Neural progenitor cell (in vitro differentiated cells): ENCODE data around the gene SP100. TPM values are rescaled to one million over a fixed set of nuclear protein-coding genes. Genes with fewer than 3 reads are reported as not detected.
"Not testable (repeated sequence)": the region's sequence is repeated elsewhere in the genome, so short reads cannot be mapped to it uniquely, and the experiment has no call there.

ENCODE experiments used
- DNase-seq: peaks from one replicate; pipeline ENCODE4 v3.0.0-alpha.2; 2016; ENCODE audit warnings: low spot score
- H2AFZ ChIP-seq: fragments of 200-600 bp; sonication (generic); replicated peaks from 2 replicates; pipeline ENCODE4 v1.6.1; 2016; ENCODE audit warnings: antibody characterized with exemption
- H3F3A ChIP-seq: fragments of 200-600 bp; sonication (generic); 2 replicates; pipeline ENCODE4 v1.6.1; 2016; ENCODE audit warnings: antibody characterized with exemption, low read depth
- H3K27ac ChIP-seq: fragments of 200-600 bp; sonication (generic); 2 replicates; pipeline ENCODE4 v1.5.1; 2016; ENCODE audit warnings: mild to moderate bottlenecking
- H3K27me3 ChIP-seq: fragments of 200-600 bp; sonication (generic); 2 replicates; pipeline ENCODE4 v1.6.1; 2016; ENCODE audit warnings: mild to moderate bottlenecking, moderate library complexity
- H3K36me3 ChIP-seq: fragments of 200-600 bp; sonication (generic); 2 replicates; pipeline ENCODE4 v1.5.1; 2016
- H3K4me1 ChIP-seq: fragments of 200-600 bp; sonication (generic); 2 replicates; pipeline ENCODE4 v1.6.1; 2016; ENCODE audit warnings: mixed run types
- H3K4me2 ChIP-seq: fragments of 200-600 bp; sonication (generic); 2 replicates; pipeline ENCODE4 v1.6.1; 2016
- H3K4me3 ChIP-seq: fragments of 200-600 bp; sonication (generic); 2 replicates; pipeline ENCODE4 v1.5.1; 2016
- H3K79me2 ChIP-seq: fragments of 200-600 bp; sonication (generic); 2 replicates; pipeline ENCODE4 v1.6.1; 2016; ENCODE audit warnings: low read depth
- H3K9ac ChIP-seq: fragments of 200-600 bp; sonication (generic); 2 replicates; pipeline ENCODE4 v1.6.1; 2016
- H3K9me3 ChIP-seq: fragments of 200-600 bp; sonication (generic); 2 replicates; pipeline ENCODE4 v1.5.1; 2016; ENCODE audit warnings: low read depth
- H4K20me1 ChIP-seq: fragments of 200-600 bp; sonication (generic); 2 replicates; pipeline ENCODE4 v1.6.1; 2016; ENCODE audit warnings: low read depth
- H3K27ac Mint-ChIP-seq: 3 replicates; pipeline ENCODE4 v1.8.0; 2021; ENCODE audit warnings: mixed read lengths
- H3K27me3 Mint-ChIP-seq: 2 replicates; pipeline ENCODE4 v1.8.0; 2022; ENCODE audit warnings: low read depth, mild to moderate bottlenecking, inconsistent platforms, moderate library complexity, mixed read lengths; ENCODE audit not compliant: insufficient read depth
- H3K36me3 Mint-ChIP-seq: 3 replicates; pipeline ENCODE4 v1.8.0; 2021; ENCODE audit warnings: mixed read lengths
- H3K4me1 Mint-ChIP-seq: 3 replicates; pipeline ENCODE4 v1.8.0; 2021; ENCODE audit warnings: mixed read lengths
- H3K4me3 Mint-ChIP-seq: 3 replicates; pipeline ENCODE4 v1.8.0; 2021; ENCODE audit warnings: mild to moderate bottlenecking, moderate library complexity, mixed read lengths
- H3K9me3 Mint-ChIP-seq: 3 replicates; pipeline ENCODE4 v1.8.0; 2020; ENCODE audit warnings: mixed read lengths
- CTCF ChIP-seq: fragments of 200-600 bp; sonication (generic); IDR thresholded peaks from 2 replicates; pipeline ENCODE4 v1.5.1; 2017; ENCODE audit warnings: antibody characterized with exemption, mild to moderate bottlenecking
- EZH2 ChIP-seq: fragments of 200-600 bp; sonication (generic); IDR thresholded peaks from 2 replicates; pipeline ENCODE4 v1.6.1; 2017; ENCODE audit warnings: antibody characterized with exemption, mild to moderate bottlenecking, moderate library complexity
- EZH2phosphoT487 ChIP-seq: fragments of 200-600 bp; sonication (generic); IDR thresholded peaks from 2 replicates; pipeline ENCODE4 v1.6.1; 2017; ENCODE audit warnings: antibody characterized with exemption
- total RNA-seq: library from RNA; depleted of rRNA; stranded (reverse); fragments of >200 nt; gene quantifications from 2 replicates; pipeline ENCODE4 v1.2.3, GENCODE V29; 2015; ENCODE audit warnings: low replicate concordance

Gene SP100
- total RNA-seq, 1 donor from 2014 or later = 0.69 TPM

GRCh38 chr2:230475143-230475542, 59.1 kb downstream of the SP100 start:
- Histone ChIP-seq H2AFZ (no peak overlapping the region), H3K4me3 (no peak overlapping the region), H3K4me2 (no peak overlapping the region), H3K36me3 (no peaks in the 10 kb centered on the region), H3K9me3 (no peaks in the 10 kb centered on the region), H3K27ac (no peak overlapping the region), H3K4me1 (peaks cover under 1% of the 10 kb centered on the region), H3K27me3 (no peaks in the 10 kb centered on the region), H3K9ac (no peak overlapping the region), H3F3A (no peaks in the 10 kb centered on the region), H3K79me2 (no peaks in the 10 kb centered on the region), H4K20me1 (no peaks in the 10 kb centered on the region)
- Mint-ChIP-seq H3K4me1 (no peaks in the 10 kb centered on the region), H3K4me3 (no peak overlapping the region), H3K36me3 (no peaks in the 10 kb centered on the region), H3K9me3 (no peaks in the 10 kb centered on the region), H3K27me3 (no peaks in the 10 kb centered on the region), H3K27ac (no peak overlapping the region)
- DNase-seq = no peak
- TF ChIP-seq CTCF (no peak), EZH2phosphoT487 (no peak), EZH2 (no peak)

- no peaks in the 10 kb centered on the region for H3K27me3 ChIP-seq
- no peak overlapping the region for H3K4me3 Mint-ChIP-seq
- no peak for DNase-seq
- H3K36me3 Mint-ChIP-seq = no peaks in the 10 kb centered on the region
- H3K9me3 Mint-ChIP-seq = peaks cover 2% of the 10 kb centered on the region
- H3K27ac ChIP-seq = no peak overlapping the region
- H3K79me2 ChIP-seq = no peaks in the 10 kb centered on the region
- H4K20me1 ChIP-seq = no peaks in the 10 kb centered on the region
- H3K4me3 ChIP-seq = no peak overlapping the region
- H3K36me3 ChIP-seq = no peaks in the 10 kb centered on the region
- no peak overlapping the region for H3K9ac ChIP-seq
- no peak overlapping the region for H2AFZ ChIP-seq
- no peaks in the 10 kb centered on the region for H3K9me3 ChIP-seq
- no peaks in the 10 kb centered on the region for H3F3A ChIP-seq
- H3K4me1 Mint-ChIP-seq = no peaks in the 10 kb centered on the region
- H3K27ac Mint-ChIP-seq = no peak overlapping the region
- TF ChIP-seq EZH2phosphoT487 = no peak
- no peak for TF ChIP-seq EZH2
- TF ChIP-seq CTCF = no peak
- H3K27me3 Mint-ChIP-seq = no peaks in the 10 kb centered on the region
- no peaks in the 10 kb centered on the region for H3K4me1 ChIP-seq
- H3K4me2 ChIP-seq = no peak overlapping the region
These were observed 69.9 kb downstream of the SP100 start for GRCh38 chr2:230485801-230486341.

- H3K36me3 Mint-ChIP-seq, H3K4me1 Mint-ChIP-seq, H3K4me1 ChIP-seq: not testable (repeated sequence)
These were observed 75.2 kb downstream of the SP100 start for GRCh38 chr2:230491219-230491618.

DNA sequence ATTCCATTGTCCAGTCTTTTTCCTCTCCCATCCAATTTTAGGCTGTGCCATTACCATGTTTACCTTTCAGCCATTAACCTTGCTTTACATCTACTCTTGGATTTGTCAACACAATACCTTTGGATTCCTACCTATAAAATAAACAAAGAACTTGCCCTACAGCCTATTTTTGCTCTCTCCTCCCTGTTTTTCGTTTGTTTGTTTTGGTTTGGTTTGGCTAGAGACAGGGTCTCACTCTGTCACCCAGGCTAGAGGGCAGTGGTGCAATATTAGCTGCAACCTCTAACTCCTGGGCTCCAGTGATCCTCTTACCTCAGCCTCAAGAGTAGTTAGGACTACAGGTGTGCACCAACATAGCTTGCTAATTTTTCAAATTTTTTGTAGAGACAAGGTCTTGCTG, 76.1 kb downstream of the SP100 start:
- H3K9me3 ChIP-seq = no peaks in the 10 kb centered on the region
- no peaks in the 10 kb centered on the region for H3K36me3 ChIP-seq
- no peak for DNase-seq
- no peak for TF ChIP-seq CTCF
- TF ChIP-seq EZH2phosphoT487 = no peak
- no peak for TF ChIP-seq EZH2
- no peaks in the 10 kb centered on the region for H3K4me1 ChIP-seq
- Mint-ChIP-seq H3K36me3 (no peaks in the 10 kb centered on the region), H3K4me3 (no peak overlapping the region), H3K27ac (no peak overlapping the region), H3K9me3 (peaks cover 4% of the 10 kb centered on the region), H3K27me3 (no peaks in the 10 kb centered on the region), H3K4me1 (no peaks in the 10 kb centered on the region)
- no peaks in the 10 kb centered on the region for H3K79me2 ChIP-seq
- H3K9ac ChIP-seq = no peak overlapping the region
- no peak overlapping the region for H3K4me3 ChIP-seq
- no peak overlapping the region for H3K4me2 ChIP-seq
- H3F3A ChIP-seq = no peaks in the 10 kb centered on the region
- no peak overlapping the region for H2AFZ ChIP-seq
- no peaks in the 10 kb centered on the region for H3K27me3 ChIP-seq
- no peaks in the 10 kb centered on the region for H4K20me1 ChIP-seq
- no peak overlapping the region for H3K27ac ChIP-seq

More at GRCh38 chr2:230491219-230491618, 75.2 kb downstream of the SP100 start:
- not testable (repeated sequence) for H3K36me3 ChIP-seq, H3K27me3 ChIP-seq, H3K9me3 ChIP-seq, H3K27me3 Mint-ChIP-seq, H3K27ac Mint-ChIP-seq, H4K20me1 ChIP-seq, H3K9ac ChIP-seq, DNase-seq, H3F3A ChIP-seq, H3K27ac ChIP-seq, H3K4me3 Mint-ChIP-seq, H3K4me3 ChIP-seq, H3K9me3 Mint-ChIP-seq, H2AFZ ChIP-seq, H3K4me2 ChIP-seq, H3K79me2 ChIP-seq
